ENCODE results near the gene RELT. TPM values are rescaled to one million over a fixed set of nuclear protein-coding genes. Genes with fewer than 3 reads are reported as not detected.

Gene RELT
- total and polyA plus RNA-seq, 2 of the 13 experiments (the other 11 are each of a cell fraction or from before 2014, with no cell fraction given): 2.5 to 4.7 TPM

DNA sequence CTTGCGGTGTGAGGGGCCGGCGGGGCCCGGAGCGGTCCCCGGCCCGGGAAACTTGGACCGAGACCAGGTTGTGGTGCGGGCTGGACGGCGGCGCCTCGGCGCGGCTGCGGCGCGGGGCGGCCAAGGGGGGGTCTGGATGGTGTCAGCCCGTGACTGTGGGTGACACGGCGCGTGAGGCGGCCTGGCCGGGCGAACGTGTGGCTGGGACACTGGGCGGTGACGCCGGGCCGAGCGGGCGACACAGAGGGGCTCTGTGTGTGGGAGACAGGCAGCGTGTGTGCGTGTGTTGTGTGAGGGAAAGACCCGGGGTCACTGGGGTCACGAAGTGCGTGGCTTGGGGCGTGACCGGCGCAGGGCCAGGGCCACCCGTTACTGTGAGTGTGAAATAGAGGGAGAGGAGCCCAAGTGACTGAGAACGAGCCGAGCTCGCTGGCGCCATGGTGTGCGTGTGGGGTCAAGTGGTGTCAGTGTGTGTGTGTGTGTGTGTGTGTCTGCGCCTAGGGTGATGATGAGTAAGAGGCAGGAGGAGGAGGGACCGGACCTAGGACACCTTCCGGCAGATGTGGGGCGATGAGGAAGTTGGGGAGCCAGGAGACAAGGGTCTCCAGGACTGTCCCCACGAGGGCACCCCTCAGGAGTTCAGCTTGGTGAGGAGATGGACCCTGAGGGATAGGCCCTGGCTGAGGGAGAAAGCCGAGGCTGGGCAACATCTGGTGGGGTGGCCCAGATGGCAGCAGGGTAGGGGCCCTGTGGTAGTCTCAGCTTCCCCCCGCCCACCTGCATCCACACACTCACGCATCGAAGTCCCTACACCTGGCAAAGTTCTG is 817 bp downstream of the RELT start (continued):
- TF ChIP-seq, protein P1, sequence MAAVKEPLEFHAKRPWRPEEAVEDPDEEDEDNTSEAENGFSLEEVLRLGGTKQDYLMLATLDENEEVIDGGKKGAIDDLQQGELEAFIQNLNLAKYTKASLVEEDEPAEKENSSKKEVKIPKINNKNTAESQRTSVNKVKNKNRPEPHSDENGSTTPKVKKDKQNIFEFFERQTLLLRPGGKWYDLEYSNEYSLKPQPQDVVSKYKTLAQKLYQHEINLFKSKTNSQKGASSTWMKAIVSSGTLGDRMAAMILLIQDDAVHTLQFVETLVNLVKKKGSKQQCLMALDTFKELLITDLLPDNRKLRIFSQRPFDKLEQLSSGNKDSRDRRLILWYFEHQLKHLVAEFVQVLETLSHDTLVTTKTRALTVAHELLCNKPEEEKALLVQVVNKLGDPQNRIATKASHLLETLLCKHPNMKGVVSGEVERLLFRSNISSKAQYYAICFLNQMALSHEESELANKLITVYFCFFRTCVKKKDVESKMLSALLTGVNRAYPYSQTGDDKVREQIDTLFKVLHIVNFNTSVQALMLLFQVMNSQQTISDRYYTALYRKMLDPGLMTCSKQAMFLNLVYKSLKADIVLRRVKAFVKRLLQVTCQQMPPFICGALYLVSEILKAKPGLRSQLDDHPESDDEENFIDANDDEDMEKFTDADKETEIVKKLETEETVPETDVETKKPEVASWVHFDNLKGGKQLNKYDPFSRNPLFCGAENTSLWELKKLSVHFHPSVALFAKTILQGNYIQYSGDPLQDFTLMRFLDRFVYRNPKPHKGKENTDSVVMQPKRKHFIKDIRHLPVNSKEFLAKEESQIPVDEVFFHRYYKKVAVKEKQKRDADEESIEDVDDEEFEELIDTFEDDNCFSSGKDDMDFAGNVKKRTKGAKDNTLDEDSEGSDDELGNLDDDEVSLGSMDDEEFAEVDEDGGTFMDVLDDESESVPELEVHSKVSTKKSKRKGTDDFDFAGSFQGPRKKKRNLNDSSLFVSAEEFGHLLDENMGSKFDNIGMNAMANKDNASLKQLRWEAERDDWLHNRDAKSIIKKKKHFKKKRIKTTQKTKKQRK (IDR thresholded peaks at IDR 0.05; ENCODE audit: low read length): no peak
- TF ChIP-seq ZNF430 (CRISPR knock-in tag; IDR thresholded peaks at IDR 0.05) (peak; percentile 28; the same call in 1 of the 2 replicates), ZNF629 (CRISPR knock-in tag; conservative IDR thresholded peaks at IDR 0.05) (no peak), SETDB1 (CRISPR knock-in tag; IDR thresholded peaks at IDR 0.05; ENCODE audit: borderline replicate concordance) (no peak), THAP11 (CRISPR knock-in tag; IDR thresholded peaks at IDR 0.05) (no peak), STAG1 (CRISPR knock-in tag; IDR thresholded peaks at IDR 0.05) (no peak), ZNF790 (CRISPR knock-in tag; IDR thresholded peaks at IDR 0.05; ENCODE audit: borderline replicate concordance) (no peak; the same call in 1 of the 2 replicates), ZNF577 (CRISPR knock-in tag; IDR thresholded peaks at IDR 0.05; ENCODE audit: borderline replicate concordance, low read depth) (no peak), MIER2 (CRISPR knock-in tag; IDR thresholded peaks at IDR 0.05) (no peak), EZH2 (conservative IDR thresholded peaks at IDR 0.05; ENCODE audit: low read depth, low read length) (no peak), NFIB (CRISPR knock-in tag; IDR thresholded peaks at IDR 0.05; ENCODE audit: borderline replicate concordance) (no peak), PHF21A (CRISPR knock-in tag; IDR thresholded peaks at IDR 0.05) (no peak)
- TF ChIP-seq, protein P2, sequence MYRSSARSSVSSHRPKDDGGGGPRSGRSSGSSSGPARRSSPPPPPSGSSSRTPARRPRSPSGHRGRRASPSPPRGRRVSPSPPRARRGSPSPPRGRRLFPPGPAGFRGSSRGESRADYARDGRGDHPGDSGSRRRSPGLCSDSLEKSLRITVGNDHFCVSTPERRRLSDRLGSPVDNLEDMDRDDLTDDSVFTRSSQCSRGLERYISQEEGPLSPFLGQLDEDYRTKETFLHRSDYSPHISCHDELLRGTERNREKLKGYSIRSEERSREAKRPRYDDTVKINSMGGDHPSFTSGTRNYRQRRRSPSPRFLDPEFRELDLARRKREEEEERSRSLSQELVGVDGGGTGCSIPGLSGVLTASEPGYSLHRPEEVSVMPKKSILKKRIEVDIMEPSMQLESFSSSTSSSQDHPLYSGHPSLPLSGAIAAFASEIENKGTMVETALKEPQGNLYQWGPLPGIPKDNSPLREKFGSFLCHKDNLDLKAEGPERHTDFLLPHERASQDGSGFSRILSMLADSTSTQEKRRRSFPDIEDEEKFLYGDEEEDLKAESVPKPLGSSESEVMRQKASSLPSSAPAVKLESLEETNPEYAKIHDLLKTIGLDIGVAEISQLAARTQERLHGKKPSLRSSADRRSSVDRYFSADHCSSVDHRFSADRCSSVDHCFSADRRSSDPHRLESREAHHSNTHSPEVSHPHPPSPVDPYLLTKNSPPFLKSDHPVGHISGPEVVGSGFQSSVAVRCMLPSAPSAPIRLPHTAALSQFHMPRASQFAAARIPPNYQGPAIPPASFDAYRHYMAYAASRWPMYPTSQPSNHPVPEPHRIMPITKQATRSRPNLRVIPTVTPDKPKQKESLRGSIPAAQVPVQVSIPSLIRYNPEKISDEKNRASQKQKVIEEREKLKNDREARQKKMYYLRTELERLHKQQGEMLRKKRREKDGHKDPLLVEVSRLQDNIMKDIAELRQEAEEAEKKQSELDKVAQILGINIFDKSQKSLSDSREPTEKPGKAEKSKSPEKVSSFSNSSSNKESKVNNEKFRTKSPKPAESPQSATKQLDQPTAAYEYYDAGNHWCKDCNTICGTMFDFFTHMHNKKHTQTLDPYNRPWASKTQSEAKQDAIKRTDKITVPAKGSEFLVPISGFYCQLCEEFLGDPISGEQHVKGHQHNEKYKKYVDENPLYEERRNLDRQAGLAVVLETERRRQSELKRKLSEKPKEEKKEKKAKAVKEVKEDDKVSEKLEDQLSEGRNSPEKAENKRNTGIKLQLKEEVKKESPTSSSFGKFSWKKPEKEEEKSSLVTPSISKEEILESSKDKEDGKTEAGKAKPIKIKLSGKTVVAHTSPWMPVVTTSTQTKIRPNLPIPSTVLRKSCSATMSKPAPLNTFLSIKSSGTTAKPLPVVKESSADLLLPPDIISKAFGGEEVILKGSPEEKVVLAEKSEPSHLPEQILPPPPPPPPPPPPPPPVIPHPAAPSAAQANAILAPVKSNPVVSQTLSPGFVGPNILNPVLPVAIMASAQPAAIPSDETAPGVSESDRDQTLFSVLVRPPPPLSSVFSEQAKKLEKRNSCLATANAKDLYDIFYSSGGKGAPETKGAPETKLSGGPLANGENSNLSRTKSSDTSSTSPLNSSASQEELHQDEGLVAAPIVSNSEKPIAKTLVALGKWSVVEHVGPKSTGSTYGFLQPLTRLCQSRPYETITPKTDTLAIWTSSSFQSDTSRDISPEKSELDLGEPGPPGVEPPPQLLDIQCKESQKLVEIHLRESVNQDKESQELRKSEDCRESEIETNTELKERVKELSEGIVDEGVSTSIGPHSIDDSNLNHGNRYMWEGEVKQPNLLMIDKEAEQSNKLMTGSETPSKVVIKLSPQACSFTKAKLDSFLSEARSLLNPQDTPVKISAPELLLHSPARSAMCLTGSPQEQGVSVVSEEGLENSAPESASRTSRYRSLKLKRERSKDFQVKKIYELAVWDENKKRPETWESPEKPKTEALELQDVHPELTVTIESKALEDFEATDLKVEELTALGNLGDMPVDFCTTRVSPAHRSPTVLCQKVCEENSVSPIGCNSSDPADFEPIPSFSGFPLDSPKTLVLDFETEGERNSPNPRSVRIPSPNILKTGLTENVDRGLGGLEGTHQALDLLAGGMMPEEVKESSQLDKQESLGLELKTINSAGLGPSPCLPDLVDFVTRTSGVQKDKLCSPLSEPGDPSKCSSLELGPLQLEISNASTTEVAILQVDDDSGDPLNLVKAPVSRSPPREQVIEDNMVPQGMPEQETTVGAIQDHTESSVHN (CRISPR knock-in tag; IDR thresholded peaks at IDR 0.05): no peak
- TF ChIP-seq, protein P3, sequence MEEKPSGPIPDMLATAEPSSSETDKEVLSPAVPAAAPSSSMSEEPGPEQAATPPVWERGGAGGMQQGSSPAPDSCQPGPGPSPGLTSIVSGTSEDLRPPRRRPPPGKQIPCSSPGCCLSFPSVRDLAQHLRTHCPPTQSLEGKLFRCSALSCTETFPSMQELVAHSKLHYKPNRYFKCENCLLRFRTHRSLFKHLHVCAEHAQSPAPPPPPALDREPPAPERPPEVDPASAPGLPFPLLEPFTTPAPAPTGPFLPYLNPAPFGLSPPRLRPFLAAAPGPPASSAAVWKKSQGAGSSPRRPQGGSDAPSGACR (CRISPR knock-in tag; IDR thresholded peaks at IDR 0.05): no peak
- TF ChIP-seq, protein P4, sequence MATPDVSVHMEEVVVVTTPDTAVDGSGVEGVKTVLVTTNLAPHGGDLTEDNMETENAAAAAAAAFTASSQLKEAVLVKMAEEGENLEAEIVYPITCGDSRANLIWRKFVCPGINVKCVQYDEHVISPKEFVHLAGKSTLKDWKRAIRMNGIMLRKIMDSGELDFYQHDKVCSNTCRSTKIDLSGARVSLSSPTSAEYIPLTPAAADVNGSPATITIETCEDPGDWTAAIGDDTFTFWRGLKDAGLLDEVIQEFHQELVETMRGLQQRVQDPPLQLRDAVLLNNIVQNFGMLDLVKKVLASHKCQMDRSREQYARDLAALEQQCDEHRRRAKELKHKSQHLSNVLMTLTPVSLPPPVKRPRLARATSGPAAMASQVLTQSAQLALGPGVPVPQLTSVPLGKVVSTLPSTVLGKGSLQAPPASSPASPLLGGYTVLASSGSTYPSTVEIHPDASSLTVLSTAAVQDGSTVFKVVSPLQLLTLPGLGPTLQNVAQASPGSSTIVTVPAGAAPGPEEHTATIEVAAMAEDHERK (CRISPR knock-in tag; IDR thresholded peaks at IDR 0.05; ENCODE audit: low read depth): no peak
